PC-9 (cell line): Measurements from ENCODE around the gene SLC25A45. TPM values are rescaled to one million over a fixed set of nuclear protein-coding genes. Genes with fewer than 3 reads are reported as not detected.

Source experiments
- BruUV-seq: library from RNA; stranded (reverse); fragments of 400-500 nt; replicated peaks from 2 replicates; lab custom pipeline; 2021; lab: Mats Ljungman, UMichigan
- CTCF ChIA-PET: fragments of 300-600 bp; sonication (Branson Sonifier 250); formaldehyde crosslinking; loops from one replicate; lab custom pipeline; 2022; ENCODE audit warnings: antibody characterized with exemption; lab: Charles Lee
- POLR2A ChIA-PET: fragments of 300-600 bp; sonication (Branson Sonifier 250); formaldehyde crosslinking; loops from one replicate; lab custom pipeline; 2022; ENCODE audit warnings: antibody characterized with exemption; ENCODE audit not compliant: unreplicated experiment; lab: Charles Lee
- DNase-seq, 2 experiments: peaks; one replicate each; pipeline versions ENCODE4 v3.0.0 to v3.0.0-alpha.2; 2015 to 2022; ENCODE audit warnings: mixed read lengths in 1 of 2
- H2AFZ ChIP-seq: fragments of 200-600 bp; sonication (generic); 2 replicates; pipeline ENCODE4 v1.8.1; 2017; ENCODE audit warnings: antibody characterized with exemption
- H3F3A ChIP-seq: fragments of 200-600 bp; sonication (generic); 2 replicates; pipeline ENCODE4 v1.8.1; 2017; ENCODE audit warnings: antibody characterized with exemption, mild to moderate bottlenecking, low read depth; ENCODE audit not compliant: insufficient read depth
- H3K27ac ChIP-seq: fragments of 200-600 bp; sonication (generic); 2 replicates; pipeline ENCODE4 v1.6.1; 2016; ENCODE audit warnings: mixed run types
- H3K27me3 ChIP-seq: fragments of 200-600 bp; sonication (generic); 2 replicates; pipeline ENCODE4 v1.6.1; 2016; ENCODE audit warnings: low read depth, mixed run types; ENCODE audit not compliant: insufficient read depth
- H3K36me3 ChIP-seq: fragments of 200-600 bp; sonication (generic); 2 replicates; pipeline ENCODE4 v1.6.1; 2016; ENCODE audit warnings: low read depth, mixed run types
- H3K4me1 ChIP-seq: fragments of 200-600 bp; sonication (generic); replicated peaks from 2 replicates; pipeline ENCODE4 v1.6.1; 2016; ENCODE audit warnings: mixed run types; ENCODE audit not compliant: insufficient read depth
- H3K4me2 ChIP-seq: fragments of 200-600 bp; sonication (generic); 2 replicates; pipeline ENCODE4 v1.6.1; 2017; ENCODE audit warnings: mixed run types
- H3K4me3 ChIP-seq: fragments of 200-600 bp; sonication (generic); 2 replicates; pipeline ENCODE4 v1.6.1; 2016; ENCODE audit warnings: mixed run types
- H3K79me2 ChIP-seq: fragments of 200-600 bp; sonication (generic); 2 replicates; pipeline ENCODE4 v1.6.1; 2017; ENCODE audit warnings: low read depth, mixed run types
- H3K9me2 ChIP-seq: fragments of 200-600 bp; sonication (generic); 2 replicates; pipeline ENCODE4 v1.8.1; 2017; ENCODE audit warnings: mild to moderate bottlenecking; ENCODE audit not compliant: insufficient read depth
- H3K9me3 ChIP-seq: fragments of 200-600 bp; sonication (generic); 2 replicates; pipeline ENCODE4 v1.8.1; 2016; ENCODE audit warnings: low read depth; ENCODE audit not compliant: insufficient read depth
- H4K20me1 ChIP-seq: fragments of 200-600 bp; sonication (generic); 2 replicates; pipeline ENCODE4 v1.8.1; 2017; ENCODE audit not compliant: insufficient read depth
- EZH2 ChIP-seq: fragments of 200-600 bp; sonication (generic); IDR thresholded peaks from 2 replicates; pipeline ENCODE4 v1.8.0; 2017; ENCODE audit warnings: antibody characterized with exemption, low read depth
- intact Hi-C: fragments of 100-400 bp; cut with micrococcal nuclease; formaldehyde crosslinking; loops from one replicate; pipeline ENCODE4 v1.10.0; 2022; ENCODE audit not compliant: unreplicated experiment
- total RNA-seq: library from RNA; stranded (reverse); gene quantifications from 2 replicates; pipeline ENCODE4 v1.2.3, GENCODE V29; 2021
- TF ChIP-seq, protein P1 (sequence below): fragments of 200-600 bp; sonication (generic); conservative IDR thresholded peaks from 2 replicates; pipeline ENCODE4 v1.6.1; 2017; ENCODE audit warnings: mixed run types, antibody characterized with exemption, mild to moderate bottlenecking, moderate library complexity

Gene SLC25A45
- total RNA-seq, 1 experiment from 2014 or later: 9.8 TPM

DNA sequence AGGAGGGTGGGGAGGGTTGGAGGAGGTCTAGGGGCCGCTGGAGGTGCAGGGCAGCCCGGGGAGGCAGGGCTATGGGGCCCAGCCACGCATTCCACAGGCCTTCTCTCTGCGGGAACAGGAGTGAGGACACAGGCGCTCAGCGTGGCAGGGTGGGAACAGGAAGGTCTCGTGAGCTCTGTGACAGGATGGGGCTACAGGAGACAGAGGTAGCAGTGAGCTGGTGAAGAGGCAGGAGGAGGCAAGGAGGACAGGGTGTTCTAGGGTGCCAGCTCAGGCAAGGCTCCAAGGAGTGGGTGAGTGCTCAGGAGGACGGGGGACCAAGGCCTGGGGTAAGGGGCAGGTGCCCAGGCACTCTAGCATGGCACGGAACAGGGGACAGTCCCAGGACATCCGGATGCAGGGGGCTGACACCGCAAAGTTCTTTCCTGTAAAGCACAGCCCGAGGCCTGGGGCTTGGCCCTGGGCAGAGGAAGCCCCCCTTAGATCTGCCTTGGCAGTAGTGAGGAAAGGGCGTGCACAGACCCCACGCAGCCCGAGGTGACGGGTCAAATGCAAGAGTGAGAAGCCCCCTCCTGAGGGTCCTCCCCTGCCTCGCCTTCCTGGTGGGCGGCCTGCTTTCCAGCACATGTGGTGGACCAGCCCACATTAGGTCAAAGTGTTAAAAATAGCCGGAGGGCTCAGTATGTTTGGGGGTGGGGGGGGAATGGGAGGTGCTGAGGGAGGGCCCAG lies 35.4 kb upstream of the SLC25A45 start:
- no peaks in the 10 kb centered on the region for H3K27me3 ChIP-seq
- peak overlapping the region; percentile 32; the same call in 1 of the 2 replicates for H3K4me3 ChIP-seq
- intact Hi-C loops: loop anchor here (1.0 to 5.0 kb wide), 5 partner anchors 15 to 141 kb away; no protein-coding TSS in a partner anchor
- peak overlapping the region; percentile 99 for H3K4me2 ChIP-seq
- H3K9me3 ChIP-seq: no peaks in the 10 kb centered on the region
- H3F3A ChIP-seq: peaks cover 54% of the 10 kb centered on the region
- peaks cover 38% of the 10 kb centered on the region for H3K79me2 ChIP-seq
- TF ChIP-seq, protein P1, sequence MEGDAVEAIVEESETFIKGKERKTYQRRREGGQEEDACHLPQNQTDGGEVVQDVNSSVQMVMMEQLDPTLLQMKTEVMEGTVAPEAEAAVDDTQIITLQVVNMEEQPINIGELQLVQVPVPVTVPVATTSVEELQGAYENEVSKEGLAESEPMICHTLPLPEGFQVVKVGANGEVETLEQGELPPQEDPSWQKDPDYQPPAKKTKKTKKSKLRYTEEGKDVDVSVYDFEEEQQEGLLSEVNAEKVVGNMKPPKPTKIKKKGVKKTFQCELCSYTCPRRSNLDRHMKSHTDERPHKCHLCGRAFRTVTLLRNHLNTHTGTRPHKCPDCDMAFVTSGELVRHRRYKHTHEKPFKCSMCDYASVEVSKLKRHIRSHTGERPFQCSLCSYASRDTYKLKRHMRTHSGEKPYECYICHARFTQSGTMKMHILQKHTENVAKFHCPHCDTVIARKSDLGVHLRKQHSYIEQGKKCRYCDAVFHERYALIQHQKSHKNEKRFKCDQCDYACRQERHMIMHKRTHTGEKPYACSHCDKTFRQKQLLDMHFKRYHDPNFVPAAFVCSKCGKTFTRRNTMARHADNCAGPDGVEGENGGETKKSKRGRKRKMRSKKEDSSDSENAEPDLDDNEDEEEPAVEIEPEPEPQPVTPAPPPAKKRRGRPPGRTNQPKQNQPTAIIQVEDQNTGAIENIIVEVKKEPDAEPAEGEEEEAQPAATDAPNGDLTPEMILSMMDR: no peak
- no peak for TF ChIP-seq EZH2
- H4K20me1 ChIP-seq: peaks cover 2% of the 10 kb centered on the region
- H3K9me2 ChIP-seq: no peaks in the 10 kb centered on the region
- ChIA-PET POLR2A (interaction anchor here (0.6 to 3.2 kb wide), 7 partner anchors 30 to 246 kb away, joined by 3 to 97 read pairs (median 5); partner anchors contain the start of gene MALAT1), CTCF (interaction anchor here (0.5 to 1.7 kb wide), 4 partner anchors 48 to 197 kb away, joined by 3 to 8 read pairs (median 4); no protein-coding TSS in a partner anchor)
- DNase-seq: peak in 1 of 2 experiments; percentile 17
- peak overlapping the region; percentile 100 for H3K27ac ChIP-seq
- BruUV-seq: no TSS peak
- H2AFZ ChIP-seq: no peak overlapping the region
- no peaks in the 10 kb centered on the region for H3K36me3 ChIP-seq
- peaks cover 57% of the 10 kb centered on the region for H3K4me1 ChIP-seq

- Histone ChIP-seq H3K4me2 (peak overlapping the region; percentile 99), H2AFZ (no peak overlapping the region), H3F3A (peaks cover 54% of the 10 kb centered on the region), H3K27ac (peak overlapping the region; percentile 100), H3K4me1 (peaks cover 57% of the 10 kb centered on the region), H4K20me1 (no peaks in the 10 kb centered on the region), H3K9me3 (no peaks in the 10 kb centered on the region), H3K9me2 (no peaks in the 10 kb centered on the region), H3K36me3 (no peaks in the 10 kb centered on the region), H3K79me2 (peaks cover 32% of the 10 kb centered on the region), H3K27me3 (no peaks in the 10 kb centered on the region), H3K4me3 (peak overlapping the region; percentile 32; the same call in 1 of the 2 replicates)
- no peak for TF ChIP-seq EZH2
- TF ChIP-seq, protein P1: no peak
- ChIA-PET POLR2A (interaction anchor here (0.6 to 0.8 kb wide), 3 partner anchors 82 to 246 kb away, joined by 3 read pairs; partner anchors contain the start of gene MALAT1), CTCF (interaction anchor here (0.6 to 1.4 kb wide), 4 partner anchors 30 to 221 kb away, joined by 3 read pairs; partner anchors contain the start of gene SIPA1)
- no TSS peak for BruUV-seq
- intact Hi-C loops: loop anchor here (1.0 to 5.0 kb wide), 3 partner anchors 52 to 140 kb away; no protein-coding TSS in a partner anchor
- DNase-seq: peak in 1 of 2 experiments; percentile 24
Measured at GRCh38 chr11:65416841-65417701, 34.6 kb upstream of the SLC25A45 start.
